Hepatocyte (in vitro differentiated cells): ENCODE measurements around the gene ADD2. TPM values are rescaled to one million over a fixed set of nuclear protein-coding genes. Genes with fewer than 3 reads are reported as not detected.

Experiments
- DNase-seq: peaks from one replicate; pipeline ENCODE4 v3.0.0-alpha.2; 2016; ENCODE audit warnings: low spot score
- H2AFZ ChIP-seq: fragments of 200-600 bp; sonication (generic); 2 replicates; pipeline ENCODE4 v1.6.0; 2016; ENCODE audit warnings: antibody characterized with exemption, mild to moderate bottlenecking
- H3K27ac ChIP-seq: fragments of 200-600 bp; sonication (generic); 2 replicates; pipeline ENCODE4 v1.5.1; 2016; ENCODE audit warnings: mild to moderate bottlenecking
- H3K27me3 ChIP-seq: fragments of 200-600 bp; sonication (generic); 2 replicates; pipeline ENCODE4 v1.6.1; 2016
- H3K36me3 ChIP-seq: fragments of 200-600 bp; sonication (generic); replicated peaks from 2 replicates; pipeline ENCODE4 v1.5.1; 2016; ENCODE audit warnings: low read depth; ENCODE audit not compliant: insufficient read depth
- H3K4me1 ChIP-seq: fragments of 200-600 bp; sonication (generic); 2 replicates; pipeline ENCODE4 v1.5.1; 2016; ENCODE audit warnings: mild to moderate bottlenecking, moderate library complexity; ENCODE audit not compliant: insufficient read depth
- H3K4me2 ChIP-seq: fragments of 200-600 bp; sonication (generic); 2 replicates; pipeline ENCODE4 v1.6.0; 2016
- H3K4me3 ChIP-seq: fragments of 200-600 bp; sonication (generic); 2 replicates; pipeline ENCODE4 v1.5.1; 2016; ENCODE audit warnings: mild to moderate bottlenecking
- H3K79me2 ChIP-seq: fragments of 200-600 bp; sonication (generic); 2 replicates; pipeline ENCODE4 v1.6.0; 2017; ENCODE audit warnings: mild to moderate bottlenecking
- H3K9me2 ChIP-seq: fragments of 200-600 bp; sonication (generic); replicated peaks from 2 replicates; pipeline ENCODE4 v1.6.0; 2017; ENCODE audit warnings: mild to moderate bottlenecking; ENCODE audit not compliant: insufficient read depth
- H3K9me3 ChIP-seq: fragments of 200-600 bp; sonication (generic); 2 replicates; pipeline ENCODE4 v1.5.1; 2016; ENCODE audit warnings: low read depth, mild to moderate bottlenecking
- H4K20me1 ChIP-seq: fragments of 200-600 bp; sonication (generic); 2 replicates; pipeline ENCODE4 v1.6.0; 2016; ENCODE audit warnings: mild to moderate bottlenecking; ENCODE audit not compliant: insufficient read depth, poor library complexity, severe bottlenecking
- CTCF ChIP-seq: fragments of 200-600 bp; sonication (generic); IDR thresholded peaks from 2 replicates; pipeline ENCODE4 v1.5.1; 2016; ENCODE audit warnings: antibody characterized with exemption, mild to moderate bottlenecking; ENCODE audit not compliant: poor library complexity
- EZH2 ChIP-seq: fragments of 200-600 bp; sonication (generic); IDR thresholded peaks from 2 replicates; pipeline ENCODE4 v1.6.1; 2016; ENCODE audit warnings: antibody characterized with exemption, mild to moderate bottlenecking, borderline replicate concordance
- EZH2phosphoT487 ChIP-seq: fragments of 200-600 bp; sonication (generic); IDR thresholded peaks from one replicate; pipeline ENCODE4 v1.6.1; 2018; ENCODE audit warnings: antibody characterized with exemption, mild to moderate bottlenecking, low read depth, moderate library complexity; ENCODE audit not compliant: unreplicated experiment, severe bottlenecking
- WGBS: methylation state at CpG from one replicate; pipeline ENCODE4 v1.1.6; 2016; ENCODE audit warnings: low lambda C conversion rate; ENCODE audit errors: missing lambda C conversion rate; 5-methylcytosine and 5-hydroxymethylcytosine counted together
- polyA plus RNA-seq: library from polyadenylated mRNA; unstranded; fragments of >200 nt; fragmentation: Nextera tagmentation; extraction: Ambion mirVana; gene quantifications from 2 replicates; pipeline ENCODE4 v1.2.1, GENCODE V29; 2016
- total RNA-seq: library from RNA; depleted of rRNA; stranded (reverse); fragments of >200 nt; gene quantifications from 2 replicates; pipeline ENCODE4 v1.2.3, GENCODE V29; 2014

Gene ADD2
- total and polyA plus RNA-seq, 2 experiments from 2014 or later = 0.74 to 2.4 TPM

GRCh38 chr2:70703900-70704549 is 64.0 kb downstream of the ADD2 start:
- no peak for TF ChIP-seq EZH2
- TF ChIP-seq EZH2phosphoT487 = no peak
- no peak for TF ChIP-seq CTCF
- WGBS = 83% methylated on average over 9 of the region's 9 CpGs
- DNase-seq = no peak
- Histone ChIP-seq H2AFZ (no peak overlapping the region), H3K27me3 (no peaks in the 10 kb centered on the region), H3K4me3 (no peak overlapping the region), H3K9me2 (no peaks in the 10 kb centered on the region), H3K4me1 (no peaks in the 10 kb centered on the region), H3K79me2 (no peaks in the 10 kb centered on the region), H4K20me1 (no peaks in the 10 kb centered on the region), H3K4me2 (no peak overlapping the region), H3K36me3 (no peaks in the 10 kb centered on the region), H3K27ac (no peak overlapping the region), H3K9me3 (no peaks in the 10 kb centered on the region)

- Histone ChIP-seq H3K27me3 (no peaks in the 10 kb centered on the region), H3K4me1 (no peaks in the 10 kb centered on the region), H3K79me2 (no peaks in the 10 kb centered on the region), H3K9me3 (no peaks in the 10 kb centered on the region), H3K9me2 (no peaks in the 10 kb centered on the region), H3K4me2 (no peak overlapping the region), H2AFZ (no peak overlapping the region), H4K20me1 (no peaks in the 10 kb centered on the region), H3K36me3 (no peaks in the 10 kb centered on the region), H3K4me3 (no peak overlapping the region), H3K27ac (no peak overlapping the region)
- 95% methylated on average over 8 of the region's 8 CpGs for WGBS
- TF ChIP-seq CTCF (no peak), EZH2phosphoT487 (no peak), EZH2 (no peak)
- DNase-seq = no peak
Measured at GRCh38 chr2:70702711-70703395, 65.1 kb downstream of the ADD2 start.

GRCh38 chr2:70698847-70699246 is 69.2 kb downstream of the ADD2 start:
- Histone ChIP-seq H4K20me1 (no peaks in the 10 kb centered on the region), H3K9me3 (no peaks in the 10 kb centered on the region), H3K27me3 (no peaks in the 10 kb centered on the region), H3K9me2 (no peaks in the 10 kb centered on the region), H2AFZ (no peak overlapping the region), H3K36me3 (no peaks in the 10 kb centered on the region), H3K4me2 (no peak overlapping the region), H3K4me3 (no peak overlapping the region), H3K79me2 (no peaks in the 10 kb centered on the region), H3K4me1 (no peaks in the 10 kb centered on the region), H3K27ac (no peak overlapping the region)
- no peak for TF ChIP-seq CTCF
- TF ChIP-seq EZH2phosphoT487 = no peak
- TF ChIP-seq EZH2 = no peak
- WGBS = 75% methylated on average over 3 of the region's 3 CpGs
- no peak for DNase-seq
